CD4-positive, CD25-positive, alpha-beta regulatory T cell (primary cell): ENCODE measurements around the gene LCP2. TPM values are rescaled to one million over a fixed set of nuclear protein-coding genes. Genes with fewer than 3 reads are reported as not detected.

Experiments used
- ATAC-seq, 2 donors: fragments of 150-1000 bp; cut with Tn5 transposase; one replicate each; pipeline ENCODE4 v1.10.0; 2021; ENCODE audit warnings: low read depth in 2 of 2, moderate number of reproducible peaks in 2 of 2, moderate library complexity in 1 of 2
- DNase-seq, 3 donors: peaks; one replicate each; pipeline versions ENCODE4 v3.0.0 to v3.0.0-alpha.2; 2012 to 2022; ENCODE audit warnings: mixed read lengths in 1 of 3
- H3K27ac ChIP-seq: one replicate; pipeline ENCODE4 v1.7.0; 2013; ENCODE audit warnings: mild to moderate bottlenecking, low read length; ENCODE audit not compliant: insufficient read depth, poor library complexity, severe bottlenecking
- H3K27me3 ChIP-seq: one replicate; pipeline ENCODE4 v1.7.0; 2013; ENCODE audit warnings: low read length; ENCODE audit not compliant: control insufficient read depth, insufficient read depth
- H3K36me3 ChIP-seq: one replicate; pipeline ENCODE4 v1.7.0; 2013; ENCODE audit warnings: mild to moderate bottlenecking, low read length, moderate library complexity; ENCODE audit not compliant: control insufficient read depth, insufficient read depth
- H3K4me1 ChIP-seq: 2 replicates; pipeline ENCODE4 v1.7.0; 2013; ENCODE audit warnings: mild to moderate bottlenecking, low read length; ENCODE audit not compliant: insufficient read depth, control insufficient read depth, poor library complexity, severe bottlenecking
- H3K4me3 ChIP-seq: one replicate; pipeline ENCODE4 v1.7.0; 2013; ENCODE audit warnings: low read depth, mild to moderate bottlenecking, low read length, moderate library complexity
- H3K9me3 ChIP-seq, 2 experiments: 1 replicate in 1 of 2; 2 replicates in 1 of 2; pipeline ENCODE4 v1.7.0; 2013; ENCODE audit warnings: low read length in 2 of 2, mild to moderate bottlenecking in 1 of 2, moderate library complexity in 1 of 2; ENCODE audit not compliant: control insufficient read depth in 2 of 2
- H3K27ac Mint-ChIP-seq, 3 donors: one replicate each; pipeline ENCODE4 v1.8.0; 2020 to 2022; ENCODE audit warnings: mild to moderate bottlenecking in 3 of 3, mixed read lengths in 3 of 3, moderate library complexity in 2 of 3
- H3K27me3 Mint-ChIP-seq: one replicate; pipeline ENCODE4 v1.8.0; 2022; ENCODE audit warnings: mild to moderate bottlenecking, mixed read lengths
- H3K36me3 Mint-ChIP-seq: one replicate; pipeline ENCODE4 v1.8.0; 2020; ENCODE audit warnings: mixed read lengths
- H3K4me1 Mint-ChIP-seq, 4 donors: one replicate each; pipeline ENCODE4 v1.8.0; 2020 to 2022; ENCODE audit warnings: mixed read lengths in 4 of 4, mild to moderate bottlenecking in 1 of 4
- H3K4me3 Mint-ChIP-seq, 4 donors: one replicate each; pipeline ENCODE4 v1.8.0; 2020 to 2022; ENCODE audit warnings: mild to moderate bottlenecking in 4 of 4, mixed read lengths in 4 of 4, moderate library complexity in 3 of 4
- H3K9me3 Mint-ChIP-seq, 7 donors: one replicate each; pipeline ENCODE4 v1.8.0; 2020 to 2022; ENCODE audit warnings: mixed read lengths in 7 of 7, mild to moderate bottlenecking in 3 of 7, moderate library complexity in 2 of 7
- polyA plus RNA-seq, 4 donors: library from polyadenylated mRNA; unstranded; fragments of 300-500 nt; fragmentation: Illumina TruSeq; gene quantifications; one replicate each; pipeline ENCODE4 v1.2.3, GENCODE V29; 2021
- total RNA-seq: library from RNA; stranded (reverse); gene quantifications from one replicate; pipeline ENCODE4 v1.2.3, GENCODE V29; 2022

Gene LCP2
- total and polyA plus RNA-seq, 5 donors from 2014 or later = 164 to 351 (median 197) TPM

- Histone ChIP-seq H3K36me3 (no peaks in the 10 kb centered on the region), H3K27ac (no peak overlapping the region), H3K4me1 (no peaks in the 10 kb centered on the region), H3K4me3 (no peak overlapping the region), H3K9me3 (no peaks in the 10 kb centered on the region), H3K27me3 (peaks cover 8% of the 10 kb centered on the region)
- no peak overlapping the region for H3K4me3 Mint-ChIP-seq
- no peaks in the 10 kb centered on the region for H3K36me3 Mint-ChIP-seq
- H3K4me1 Mint-ChIP-seq = no peaks in the 10 kb centered on the region
- H3K9me3 Mint-ChIP-seq = peaks cover 0 to 1% (median 0%) of the 10 kb centered on the region in 7 donors
- no peak for ATAC-seq
- no peak for DNase-seq
- H3K27ac Mint-ChIP-seq = no peak overlapping the region
- H3K27me3 Mint-ChIP-seq = peaks cover 4% of the 10 kb centered on the region
These were observed 79.7 kb downstream of the LCP2 start for GRCh38 chr5:170217831-170218230.

GRCh38 chr5:170216257-170216864, 81.2 kb downstream of the LCP2 start:
- peak in 2 of 3 donors; percentile 10 to 40 for DNase-seq

GRCh38 chr5:170211575-170212334, 85.8 kb downstream of the LCP2 start:
- H3K27ac Mint-ChIP-seq = no peak overlapping the region
- Histone ChIP-seq H3K27me3 (peaks cover 28% of the 10 kb centered on the region), H3K36me3 (no peaks in the 10 kb centered on the region), H3K4me1 (no peaks in the 10 kb centered on the region), H3K27ac (no peak overlapping the region), H3K9me3 (no peaks in the 10 kb centered on the region), H3K4me3 (no peak overlapping the region)
- DNase-seq (no peak), ATAC-seq (no peak)
- peaks cover 36% of the 10 kb centered on the region for H3K27me3 Mint-ChIP-seq
- peaks cover 0 to 5% (median 2%) of the 10 kb centered on the region in 7 donors for H3K9me3 Mint-ChIP-seq
- no peaks in the 10 kb centered on the region for H3K36me3 Mint-ChIP-seq
- no peaks in the 10 kb centered on the region for H3K4me1 Mint-ChIP-seq
- no peak overlapping the region for H3K4me3 Mint-ChIP-seq

More at GRCh38 chr5:170216257-170216864, 81.2 kb downstream of the LCP2 start:
- Mint-ChIP-seq H3K4me1 (no peaks in the 10 kb centered on the region), H3K4me3 (no peak overlapping the region), H3K9me3 (peaks cover 0 to 1% (median 0%) of the 10 kb centered on the region in 7 donors), H3K27me3 (peaks cover 9% of the 10 kb centered on the region), H3K27ac (no peak overlapping the region), H3K36me3 (no peaks in the 10 kb centered on the region)
- no peaks in the 10 kb centered on the region for H3K36me3 ChIP-seq
- no peaks in the 10 kb centered on the region for H3K9me3 ChIP-seq
- no peak for ATAC-seq
- peaks cover 18% of the 10 kb centered on the region for H3K27me3 ChIP-seq
- H3K27ac ChIP-seq = no peak overlapping the region
- no peaks in the 10 kb centered on the region for H3K4me1 ChIP-seq
- H3K4me3 ChIP-seq = no peak overlapping the region

- Histone ChIP-seq H3K27me3 (peaks cover 18% of the 10 kb centered on the region), H3K27ac (no peak overlapping the region), H3K4me1 (no peaks in the 10 kb centered on the region), H3K9me3 (no peaks in the 10 kb centered on the region), H3K36me3 (no peaks in the 10 kb centered on the region), H3K4me3 (no peak overlapping the region)
- DNase-seq = no peak
- Mint-ChIP-seq H3K9me3 (peaks cover 0 to 5% (median 2%) of the 10 kb centered on the region in 7 donors), H3K27ac (no peak overlapping the region), H3K4me1 (no peaks in the 10 kb centered on the region), H3K36me3 (no peaks in the 10 kb centered on the region), H3K27me3 (peaks cover 38% of the 10 kb centered on the region), H3K4me3 (no peak overlapping the region)
- ATAC-seq = no peak
These were observed 90.6 kb downstream of the LCP2 start for GRCh38 chr5:170206958-170207357.

- no peak overlapping the region for H3K27ac Mint-ChIP-seq
- no peaks in the 10 kb centered on the region for H3K4me1 Mint-ChIP-seq
- H3K36me3 Mint-ChIP-seq = no peaks in the 10 kb centered on the region
- Histone ChIP-seq H3K36me3 (no peaks in the 10 kb centered on the region), H3K27ac (no peak overlapping the region), H3K4me3 (no peak overlapping the region), H3K4me1 (no peaks in the 10 kb centered on the region), H3K27me3 (peaks cover 14% of the 10 kb centered on the region), H3K9me3 (no peaks in the 10 kb centered on the region)
- peaks cover 0 to 5% (median 2%) of the 10 kb centered on the region in 7 donors for H3K9me3 Mint-ChIP-seq
- peaks cover 41% of the 10 kb centered on the region for H3K27me3 Mint-ChIP-seq
- no peak for ATAC-seq
- no peak overlapping the region for H3K4me3 Mint-ChIP-seq
- DNase-seq = no peak
These were observed 91.4 kb downstream of the LCP2 start for GRCh38 chr5:170206216-170206615.

- H3K27me3 Mint-ChIP-seq = peaks cover 45% of the 10 kb centered on the region
- H3K4me3 Mint-ChIP-seq = no peak overlapping the region
- H3K27ac Mint-ChIP-seq = no peak overlapping the region
- Histone ChIP-seq H3K27me3 (peaks cover 11% of the 10 kb centered on the region), H3K4me3 (no peak overlapping the region), H3K4me1 (no peaks in the 10 kb centered on the region), H3K9me3 (no peaks in the 10 kb centered on the region), H3K27ac (no peak overlapping the region), H3K36me3 (no peaks in the 10 kb centered on the region)
- H3K4me1 Mint-ChIP-seq = no peaks in the 10 kb centered on the region
- H3K36me3 Mint-ChIP-seq = no peaks in the 10 kb centered on the region
- ATAC-seq (no peak), DNase-seq (no peak)
- peaks cover 0 to 1% (median 0%) of the 10 kb centered on the region in 7 donors for H3K9me3 Mint-ChIP-seq
These were observed 93.4 kb downstream of the LCP2 start for GRCh38 chr5:170204202-170204601.

- Histone ChIP-seq H3K4me3 (no peak overlapping the region), H3K27me3 (peaks cover 15% of the 10 kb centered on the region), H3K27ac (no peak overlapping the region), H3K4me1 (no peaks in the 10 kb centered on the region), H3K9me3 (no peaks in the 10 kb centered on the region), H3K36me3 (no peaks in the 10 kb centered on the region)
- H3K27ac Mint-ChIP-seq = no peak overlapping the region
- no peak for DNase-seq
- H3K9me3 Mint-ChIP-seq = no peaks in the 10 kb centered on the region
- H3K4me1 Mint-ChIP-seq = no peaks in the 10 kb centered on the region
- H3K27me3 Mint-ChIP-seq = peaks cover 30% of the 10 kb centered on the region
- no peaks in the 10 kb centered on the region for H3K36me3 Mint-ChIP-seq
- no peak for ATAC-seq
- no peak overlapping the region for H3K4me3 Mint-ChIP-seq
These were observed 95.5 kb downstream of the LCP2 start for GRCh38 chr5:170202117-170202516.

- H3K4me3 ChIP-seq = no peak overlapping the region
- Mint-ChIP-seq H3K27me3 (peaks cover 30% of the 10 kb centered on the region), H3K27ac (no peak overlapping the region), H3K36me3 (no peaks in the 10 kb centered on the region), H3K4me1 (no peaks in the 10 kb centered on the region), H3K4me3 (no peak overlapping the region), H3K9me3 (no peaks in the 10 kb centered on the region)
- H3K27ac ChIP-seq = no peak overlapping the region
- ATAC-seq (no peak), DNase-seq (no peak)
- no peaks in the 10 kb centered on the region for H3K9me3 ChIP-seq
- H3K4me1 ChIP-seq = no peaks in the 10 kb centered on the region
- H3K27me3 ChIP-seq = peaks cover 12% of the 10 kb centered on the region
- no peaks in the 10 kb centered on the region for H3K36me3 ChIP-seq
These were observed 96.3 kb downstream of the LCP2 start for GRCh38 chr5:170201311-170201710.
